HepG2 (cell line): ENCODE measurements around the gene CLCN2. TPM values are rescaled to one million over a fixed set of nuclear protein-coding genes. Genes with fewer than 3 reads are reported as not detected.
A peak's percentile ranks its signal among the peaks of the same experiment; 100 is the strongest.

Source experiments
- BCLAF1 ChIP-seq: fragments of 450-650 bp; IDR thresholded peaks from 2 replicates; pipeline ENCODE4 v1.6.1; 2017; ENCODE audit warnings: mild to moderate bottlenecking
- CTCF ChIP-seq: sonication (generic); formaldehyde crosslinking; IDR thresholded peaks from 2 replicates; pipeline ENCODE4 v1.5.0; 2020; ENCODE audit warnings: mild to moderate bottlenecking, missing genetic modification reagents, moderate library complexity
- DR1 ChIP-seq: sonication (generic); formaldehyde crosslinking; IDR thresholded peaks from 2 replicates; pipeline ENCODE4 v1.8.0; 2021; ENCODE audit warnings: mild to moderate bottlenecking, missing genetic modification reagents, inconsistent platforms
- FLYWCH1 ChIP-seq: sonication (generic); formaldehyde crosslinking; IDR thresholded peaks from 2 replicates; pipeline ENCODE4 v1.8.1; 2023; ENCODE audit warnings: mild to moderate bottlenecking, missing genetic modification reagents
- GATAD1 ChIP-seq: IDR thresholded peaks from 2 replicates; pipeline ENCODE4 v1.6.1; 2016; ENCODE audit warnings: missing genetic modification reagents, missing compliant biosample characterization
- HES4 ChIP-seq: sonication (generic); formaldehyde crosslinking; IDR thresholded peaks from 2 replicates; pipeline ENCODE4 v1.9.0; 2021; ENCODE audit warnings: mild to moderate bottlenecking, missing genetic modification reagents, borderline replicate concordance
- KDM2A ChIP-seq: sonication (generic); formaldehyde crosslinking; IDR thresholded peaks from 2 replicates; pipeline ENCODE4 v1.4.0; 2020; ENCODE audit warnings: low read depth, missing genetic modification reagents, borderline replicate concordance
- KDM5A ChIP-seq: fragments of 200-600 bp; sonication (generic); IDR thresholded peaks from 2 replicates; pipeline ENCODE4 v1.7.0; 2018; ENCODE audit warnings: antibody characterized with exemption, mild to moderate bottlenecking, low read length, borderline replicate concordance
- MED1 ChIP-seq: sonication (generic); formaldehyde crosslinking; IDR thresholded peaks from 2 replicates; pipeline ENCODE4 v1.4.0; 2020; ENCODE audit warnings: missing genetic modification reagents
- PBX2 ChIP-seq: IDR thresholded peaks from 2 replicates; pipeline ENCODE4 v1.6.1; 2016; ENCODE audit warnings: control low read depth
- SIN3A ChIP-seq: IDR thresholded peaks from 2 replicates; pipeline ENCODE4 v1.6.1; 2011; ENCODE audit warnings: low read depth, mild to moderate bottlenecking, control low read depth, low read length, borderline replicate concordance
- SNRNP70 ChIP-seq: fragments of 200-400 bp; formaldehyde crosslinking; IDR thresholded peaks from 2 replicates; pipeline ENCODE4 v1.6.1; 2017; ENCODE audit warnings: mild to moderate bottlenecking, low read depth, low read length, moderate library complexity
- TGIF2 ChIP-seq: IDR thresholded peaks from 2 replicates; pipeline ENCODE4 v1.6.1; 2016; ENCODE audit warnings: control low read depth, missing compliant biosample characterization
- ZBTB21 ChIP-seq: sonication (generic); formaldehyde crosslinking; IDR thresholded peaks from 2 replicates; pipeline ENCODE4 v1.4.0; 2020; ENCODE audit warnings: missing genetic modification reagents
- ZFP82 ChIP-seq: sonication (generic); formaldehyde crosslinking; IDR thresholded peaks from 2 replicates; pipeline ENCODE4 v1.5.1; 2020; ENCODE audit warnings: mild to moderate bottlenecking, missing genetic modification reagents, borderline replicate concordance
- polyA plus RNA-seq, 8 experiments: library from polyadenylated mRNA; depleted of rRNA in 3 of 8; stranded (reverse) in 7 of 8; unstranded in 1 of 8; fragments of >200 nt; fragmentation: Illumina TruSeq in 4 of 8; extraction: Trizol in 4 of 8; gene quantifications; 2 replicates each; pipeline versions ENCODE4 v1.2.1 to v1.2.3, GENCODE V29; 2011 to 2016; ENCODE audit warnings: low read depth in 4 of 8, missing spikeins in 1 of 8, mixed read lengths in 1 of 8; ENCODE audit not compliant: insufficient read depth in 1 of 8
- total RNA-seq, 5 experiments: library from RNA; depleted of rRNA; stranded (reverse); fragments of >200 nt; fragmentation: Illumina TruSeq; extraction: Trizol; gene quantifications; 2 replicates each; pipeline ENCODE4 v1.2.3, GENCODE V29; 2016; ENCODE audit warnings: low read depth in 1 of 5
- TF ChIP-seq, protein P1 (sequence below), 2 experiments: fragments of 450-650 bp in 1 of 2; sonication (generic) in 1 of 2; formaldehyde crosslinking; IDR thresholded peaks; 2 replicates each; pipeline versions ENCODE4 v1.5.0 to v1.8.0; 2020 to 2022; ENCODE audit warnings: mild to moderate bottlenecking in 1 of 2, missing genetic modification reagents in 1 of 2
- TF ChIP-seq, protein P2 (sequence below): sonication (generic); formaldehyde crosslinking; IDR thresholded peaks from 2 replicates; pipeline ENCODE4 v1.8.0; 2022; ENCODE audit warnings: missing genetic modification reagents, mild to moderate bottlenecking, moderate library complexity, borderline replicate concordance
- TF ChIP-seq, protein P3 (sequence below): sonication (generic); IDR thresholded peaks from 2 replicates; pipeline ENCODE4 v1.6.1; 2016; ENCODE audit warnings: low read depth, borderline replicate concordance

Gene CLCN2
- total and polyA plus RNA-seq, 2 of the 13 experiments (the other 11 are each of a cell fraction or from before 2014, with no cell fraction given), result 11.4 to 13.5 TPM

DNA sequence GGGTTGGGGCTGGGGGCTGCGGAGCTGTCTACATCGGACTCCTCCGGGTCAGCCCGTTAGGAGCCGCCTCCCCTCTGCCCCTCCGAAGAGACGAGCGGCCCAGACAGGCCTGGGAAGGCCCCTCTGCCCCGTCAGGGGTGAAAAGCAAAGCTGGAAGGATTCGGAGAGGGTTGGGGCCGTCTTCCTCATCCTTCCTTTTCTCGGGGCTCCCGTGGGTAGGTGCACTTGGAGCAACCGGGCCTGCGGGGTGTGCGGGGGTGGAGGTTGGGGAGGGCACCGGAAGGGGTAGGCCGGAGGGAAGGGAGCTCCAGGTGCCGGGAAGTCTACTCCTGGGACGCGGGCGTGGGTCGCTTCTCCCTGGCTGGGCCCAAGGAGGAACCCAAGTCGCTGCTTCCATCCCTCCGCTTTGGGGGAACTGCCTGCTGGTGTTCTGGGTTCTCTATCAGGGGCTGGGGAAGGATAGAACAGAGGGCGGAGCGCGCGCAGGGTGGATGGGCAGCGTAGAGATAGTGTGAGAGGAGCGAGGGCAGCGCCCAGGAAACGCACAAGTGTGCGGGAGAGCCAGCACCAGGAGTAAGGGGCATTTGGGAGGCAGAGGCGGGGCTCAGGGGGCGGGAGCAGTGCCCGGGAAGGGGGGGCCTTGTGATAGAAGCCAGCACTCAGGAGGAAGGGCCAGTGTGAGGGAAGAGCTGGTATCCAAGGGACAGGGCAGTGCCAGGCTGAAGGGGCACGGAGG is 695 bp upstream of the CLCN2 start (continued):
- TF ChIP-seq, protein P1, sequence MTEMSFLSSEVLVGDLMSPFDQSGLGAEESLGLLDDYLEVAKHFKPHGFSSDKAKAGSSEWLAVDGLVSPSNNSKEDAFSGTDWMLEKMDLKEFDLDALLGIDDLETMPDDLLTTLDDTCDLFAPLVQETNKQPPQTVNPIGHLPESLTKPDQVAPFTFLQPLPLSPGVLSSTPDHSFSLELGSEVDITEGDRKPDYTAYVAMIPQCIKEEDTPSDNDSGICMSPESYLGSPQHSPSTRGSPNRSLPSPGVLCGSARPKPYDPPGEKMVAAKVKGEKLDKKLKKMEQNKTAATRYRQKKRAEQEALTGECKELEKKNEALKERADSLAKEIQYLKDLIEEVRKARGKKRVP (CRISPR knock-in tag; IDR thresholded peaks at IDR 0.05), result 0 out of 4 replicates have a peak, but pooled peaks of 1 of the 2 experiments have one; percentile 17
- TF ChIP-seq SNRNP70 (no peak), HES4 (CRISPR knock-in tag) (0 out of 2 replicates have a peak, but pooled peaks have one; percentile 27), PBX2 (CRISPR knock-in tag) (no peak), BCLAF1 (no peak), MED1 (CRISPR knock-in tag) (peak; percentile 9; the same call in 1 of the 2 replicates), KDM5A (0 out of 2 replicates have a peak, but pooled peaks have one; percentile 53), DR1 (CRISPR knock-in tag) (peak; percentile 5), KDM2A (no peak; the same call in 1 of the 2 replicates), GATAD1 (CRISPR knock-in tag) (no peak; the same call in 1 of the 2 replicates), ZFP82 (CRISPR knock-in tag) (peak; percentile 10; the same call in 1 of the 2 replicates), ZBTB21 (CRISPR knock-in tag) (no peak), TGIF2 (CRISPR knock-in tag) (no peak), FLYWCH1 (CRISPR knock-in tag) (no peak), CTCF (CRISPR knock-in tag) (no peak), SIN3A (0 out of 2 replicates have a peak, but pooled peaks have one; percentile 1)
- TF ChIP-seq, protein P2, sequence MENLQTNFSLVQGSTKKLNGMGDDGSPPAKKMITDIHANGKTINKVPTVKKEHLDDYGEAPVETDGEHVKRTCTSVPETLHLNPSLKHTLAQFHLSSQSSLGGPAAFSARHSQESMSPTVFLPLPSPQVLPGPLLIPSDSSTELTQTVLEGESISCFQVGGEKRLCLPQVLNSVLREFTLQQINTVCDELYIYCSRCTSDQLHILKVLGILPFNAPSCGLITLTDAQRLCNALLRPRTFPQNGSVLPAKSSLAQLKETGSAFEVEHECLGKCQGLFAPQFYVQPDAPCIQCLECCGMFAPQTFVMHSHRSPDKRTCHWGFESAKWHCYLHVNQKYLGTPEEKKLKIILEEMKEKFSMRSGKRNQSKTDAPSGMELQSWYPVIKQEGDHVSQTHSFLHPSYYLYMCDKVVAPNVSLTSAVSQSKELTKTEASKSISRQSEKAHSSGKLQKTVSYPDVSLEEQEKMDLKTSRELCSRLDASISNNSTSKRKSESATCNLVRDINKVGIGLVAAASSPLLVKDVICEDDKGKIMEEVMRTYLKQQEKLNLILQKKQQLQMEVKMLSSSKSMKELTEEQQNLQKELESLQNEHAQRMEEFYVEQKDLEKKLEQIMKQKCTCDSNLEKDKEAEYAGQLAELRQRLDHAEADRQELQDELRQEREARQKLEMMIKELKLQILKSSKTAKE (CRISPR knock-in tag), result 0 out of 2 replicates have a peak, but pooled peaks have one; percentile 14
- TF ChIP-seq, protein P3, sequence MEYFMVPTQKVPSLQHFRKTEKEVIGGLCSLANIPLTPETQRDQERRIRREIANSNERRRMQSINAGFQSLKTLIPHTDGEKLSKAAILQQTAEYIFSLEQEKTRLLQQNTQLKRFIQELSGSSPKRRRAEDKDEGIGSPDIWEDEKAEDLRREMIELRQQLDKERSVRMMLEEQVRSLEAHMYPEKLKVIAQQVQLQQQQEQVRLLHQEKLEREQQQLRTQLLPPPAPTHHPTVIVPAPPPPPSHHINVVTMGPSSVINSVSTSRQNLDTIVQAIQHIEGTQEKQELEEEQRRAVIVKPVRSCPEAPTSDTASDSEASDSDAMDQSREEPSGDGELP, result no peak
